ENCODE results near the gene PPP6R2. TPM values are rescaled to one million over a fixed set of nuclear protein-coding genes. Genes with fewer than 3 reads are reported as not detected.

The PPP6R2 gene
- total and polyA plus RNA-seq, 2 of the 8 experiments (the other 6 are each of a cell fraction or from before 2014, with no cell fraction given) = 25.0 to 32.2 TPM

GRCh38 chr22:50419116-50419515 lies 76.0 kb downstream of the PPP6R2 start:
- ChIA-PET CTCF (ENCODE audit: partially characterized antibody) (interaction anchor here (0.5 to 1.4 kb wide), 2 partner anchors 19 to 21 kb away, joined by 4 read pairs; no protein-coding TSS in a partner anchor), POLR2A (ENCODE audit: partially characterized antibody) (no interaction called here)
- Histone ChIP-seq H3K27ac (ENCODE audit: low read depth, low read length) (no peak overlapping the region), H2BK120ac (replicated peaks; ENCODE audit: low read depth, low read length) (no peak overlapping the region), H4K20me1 (replicated peaks in 1 of 2; ENCODE audit: control insufficient read depth in 1 of 2, insufficient read depth in 2 of 2, low read length in 2 of 2) (peaks cover 0 to 8% of the 10 kb centered on the region in 2 experiments), H3K4me3 (ENCODE audit: extremely low read depth in 1 of 4, insufficient read depth in 2 of 4, low read depth in 3 of 4, low read length in 4 of 4) (no peak overlapping the region), H2BK12ac (ENCODE audit: low read depth, low read length) (no peak overlapping the region), H4K8ac (ENCODE audit: extremely low read depth, insufficient read depth, low read length) (no peak overlapping the region), H3K4ac (replicated peaks; ENCODE audit: insufficient read length, low read depth, low read length) (no peak overlapping the region), H3K36me3 (ENCODE audit: control insufficient read depth in 2 of 4, insufficient read depth in 4 of 4, low read length in 3 of 4) (peaks cover 15 to 61% (median 53%) of the 10 kb centered on the region in 4 experiments), H4K5ac (ENCODE audit: insufficient read length, low read depth, low read length) (no peak overlapping the region), H3K9me3 (ENCODE audit: insufficient read depth in 2 of 2, low read depth in 1 of 2, low read length in 1 of 2) (no peaks in the 10 kb centered on the region), H3K23me2 (ENCODE audit: low read depth, low read length) (no peaks in the 10 kb centered on the region), H2AFZ (ENCODE audit: low read length) (no peak overlapping the region), H2BK15ac (ENCODE audit: low read length) (no peak overlapping the region), H2BK5ac (ENCODE audit: low read depth, low read length) (no peak overlapping the region), H3K4me2 (ENCODE audit: insufficient read depth in 1 of 2, low read depth in 2 of 2, low read length in 2 of 2) (no peak overlapping the region), H3K18ac (ENCODE audit: extremely low read depth, low read length) (no peak overlapping the region), H4K91ac (replicated peaks; ENCODE audit: insufficient read length, low read length) (no peak overlapping the region), H3K23ac (ENCODE audit: insufficient read length) (no peak overlapping the region), H3K27me3 (replicated peaks in 1 of 4; ENCODE audit: control insufficient read depth in 3 of 4, extremely low read depth in 1 of 4, insufficient read depth in 3 of 4, low read length in 3 of 4) (no peaks in the 10 kb centered on the region), H3K79me1 (ENCODE audit: low read depth, low read length) (no peaks in the 10 kb centered on the region), H3K9ac (replicated peaks in 1 of 4; ENCODE audit: extremely low read depth in 1 of 4, low read depth in 3 of 4, low read length in 3 of 4) (no peak overlapping the region), H3K56ac (replicated peaks; ENCODE audit: insufficient read length, low read depth, low read length) (no peak overlapping the region), H3K14ac (ENCODE audit: insufficient read length) (no peak overlapping the region), H2BK20ac (ENCODE audit: low read length) (no peak overlapping the region), H3K79me2 (ENCODE audit: control insufficient read depth in 1 of 2, insufficient read depth in 2 of 2, low read length in 2 of 2) (no peaks in the 10 kb centered on the region), H2AK5ac (ENCODE audit: low read depth, low read length) (no peak overlapping the region), H3K4me1 (replicated peaks in 1 of 4; ENCODE audit: control insufficient read depth in 3 of 4, insufficient read depth in 4 of 4, low read length in 3 of 4) (no peaks in the 10 kb centered on the region)
- FAIRE-seq (no peak), DNase-seq (ENCODE audit: low read depth in 1 of 2, low spot score in 2 of 2) (no peak)
- WGBS, 2 experiments (ENCODE audit: extremely low coverage in 1 of 2, insufficient coverage in 1 of 2, insufficient read length in 1 of 2, insufficient replicate concordance in 2 of 2, low coverage in 1 of 2, low lambda C conversion rate in 2 of 2, missing lambda C conversion rate in 1 of 2) = 91% methylated on average over 9 of the region's 9 CpGs; no CpG with 5 or more reads in 1 of the 2 experiments
- no peak for TF ChIP-seq EGR1 (IDR thresholded peaks at IDR 0.05; ENCODE audit: borderline replicate concordance, low read depth, low read length)
- no peak for TF ChIP-seq SUZ12 (IDR thresholded peaks at IDR 0.05; ENCODE audit: low read length)
- TF ChIP-seq RXRA (IDR thresholded peaks at IDR 0.05; ENCODE audit: insufficient read depth, low read depth, low read length) = no peak
- no peak for TF ChIP-seq SP1 (IDR thresholded peaks at IDR 0.05; ENCODE audit: low read depth, low read length)
- TF ChIP-seq SP4 (IDR thresholded peaks at IDR 0.05; ENCODE audit: low read length) = no peak
- TF ChIP-seq SAP30 (IDR thresholded peaks at IDR 0.05; ENCODE audit: insufficient read depth, insufficient replicate concordance, low read length) = no peak
- TF ChIP-seq KDM1A (IDR thresholded peaks at IDR 0.05; ENCODE audit: borderline replicate concordance, low read length) = no peak
- TF ChIP-seq EZH2 (IDR thresholded peaks at IDR 0.05; ENCODE audit: low read depth, low read length, severe bottlenecking) = no peak
- no peak for TF ChIP-seq GTF2F1 (IDR thresholded peaks at IDR 0.05; ENCODE audit: borderline replicate concordance, low read depth, low read length)
- TF ChIP-seq CTBP2 (IDR thresholded peaks at IDR 0.05; ENCODE audit: borderline replicate concordance, insufficient read depth, insufficient read length, low read length) = no peak
- TF ChIP-seq ATF3 (IDR thresholded peaks at IDR 0.05; ENCODE audit: insufficient read depth, low read depth, low read length) = no peak
- no peak for TF ChIP-seq GABPA (IDR thresholded peaks at IDR 0.05; ENCODE audit: borderline replicate concordance, insufficient read depth, low read length)
- TF ChIP-seq RAD21 (IDR thresholded peaks at IDR 0.05 in 1 of 2, conservative IDR thresholded peaks at IDR 0.05 in 1 of 2; ENCODE audit: low read depth in 2 of 2, low read length in 2 of 2) = no peak
